Hematopoietic multipotent progenitor cell treated with erythropoietin and hydrocortisone succinate and interleukin-3 and kit ligand, for 17 days (in vitro differentiated cells): ENCODE results near the gene MMAA.
"Not testable (repeated sequence)": the region's sequence is repeated elsewhere in the genome, so short reads cannot be mapped to it uniquely, and the experiment has no call there.

Experiments used
- DNase-seq: peaks from one replicate; pipeline ENCODE4 v3.0.0-alpha.2; 2015; ENCODE audit warnings: low spot score

MMAA gene

DNA sequence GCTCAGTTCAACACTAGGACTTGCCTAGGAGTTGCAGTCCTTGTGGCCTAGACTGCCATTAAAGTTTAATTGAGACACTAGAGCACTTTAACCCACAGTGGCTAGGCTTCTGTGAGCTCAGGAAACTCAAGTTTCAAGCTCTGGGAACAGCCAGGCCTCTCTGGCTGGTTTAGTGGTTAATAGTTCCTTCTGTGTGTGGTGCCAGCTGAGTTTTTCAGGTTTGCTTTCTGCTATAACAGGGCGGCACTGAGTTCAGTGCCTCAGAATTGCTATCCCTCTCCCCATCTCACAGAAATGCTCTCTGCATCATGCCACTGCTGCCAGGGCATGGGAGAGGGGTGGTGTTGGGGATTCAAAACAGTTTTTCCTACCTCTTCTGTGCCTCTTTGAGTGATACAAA, 15.9 kb downstream of the MMAA start:
- no peak for DNase-seq

DNA sequence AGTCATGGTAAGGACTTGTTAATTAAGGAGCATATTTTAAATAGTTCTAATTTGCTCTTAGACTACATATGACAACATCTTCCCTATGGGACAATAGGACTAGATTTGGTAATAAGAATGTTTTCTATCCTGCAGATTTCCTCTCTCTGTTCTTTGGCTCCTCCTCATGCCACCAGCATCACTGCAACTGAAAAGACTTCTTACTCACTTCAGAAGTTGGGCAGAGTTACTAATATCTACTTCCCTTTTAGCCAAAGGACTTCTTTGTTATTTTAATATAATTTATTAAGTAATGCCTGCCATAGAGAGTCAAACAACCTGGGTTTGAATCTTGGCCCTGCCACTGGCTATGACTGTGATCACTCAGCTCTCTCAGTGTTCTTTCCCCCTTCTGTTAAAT, 16.4 kb downstream of the MMAA start:
- no peak for DNase-seq

DNA sequence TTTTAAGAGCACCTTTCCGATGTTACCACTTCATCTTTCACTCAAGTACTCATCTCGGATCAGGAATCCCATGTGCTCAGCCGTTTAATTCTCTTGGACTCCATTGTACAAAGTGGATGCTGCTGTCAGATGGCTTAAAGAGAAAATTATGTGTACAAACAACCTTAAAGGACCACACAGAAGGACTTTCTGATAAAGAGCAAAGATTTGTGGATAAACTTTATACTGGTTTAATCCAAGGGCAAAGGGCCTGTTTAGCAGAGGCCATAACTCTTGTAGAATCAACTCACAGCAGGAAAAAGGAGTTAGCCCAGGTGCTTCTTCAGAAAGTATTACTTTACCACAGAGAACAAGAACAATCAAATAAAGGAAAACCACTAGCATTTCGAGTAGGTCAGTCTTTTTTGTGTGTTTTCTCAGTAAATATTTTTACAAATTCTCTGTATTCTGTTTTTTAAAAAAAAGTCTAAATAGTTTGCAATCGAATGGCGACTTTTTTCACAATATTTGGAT, 20.1 kb downstream of the MMAA start:
- no peak for DNase-seq

DNA sequence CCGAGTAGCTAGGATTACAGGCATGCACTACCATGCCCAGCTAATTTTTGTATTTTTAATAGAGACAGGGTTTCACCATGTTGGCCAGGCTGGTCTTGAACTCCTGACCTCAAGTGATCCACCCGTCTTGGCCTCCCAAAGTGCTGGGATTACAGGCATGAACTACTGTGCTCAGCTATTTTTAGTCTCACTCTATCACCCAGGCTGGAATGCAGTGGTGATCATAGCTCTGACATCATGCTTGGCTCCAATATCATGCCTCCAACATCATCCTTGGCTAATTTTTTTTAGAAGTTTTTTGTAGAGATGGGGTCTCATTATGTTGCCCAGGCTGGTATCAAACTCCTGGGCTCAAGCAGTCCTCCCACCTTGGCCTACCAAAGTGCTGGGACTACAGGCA, 21.1 kb downstream of the MMAA start:
- not testable (repeated sequence) for DNase-seq

DNA sequence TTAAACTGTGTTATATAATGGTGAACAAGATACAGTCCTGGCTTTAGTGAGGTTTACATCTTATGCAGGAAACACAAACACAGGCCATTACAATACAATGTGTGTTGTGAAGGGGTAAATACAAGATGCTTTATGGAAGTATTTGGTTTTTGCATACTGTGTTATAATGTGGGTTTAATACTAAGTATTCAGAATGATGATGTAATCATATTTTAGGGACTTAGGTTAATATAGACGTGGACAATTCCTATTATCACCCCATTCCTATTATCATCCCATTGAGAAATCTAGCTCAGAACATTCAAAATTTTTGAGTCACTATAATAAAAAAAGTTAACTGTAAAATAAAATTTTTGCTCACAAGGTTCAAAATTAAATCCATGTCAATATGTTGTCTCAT, 24.1 kb downstream of the MMAA start:
- DNase-seq, result no peak

DNA sequence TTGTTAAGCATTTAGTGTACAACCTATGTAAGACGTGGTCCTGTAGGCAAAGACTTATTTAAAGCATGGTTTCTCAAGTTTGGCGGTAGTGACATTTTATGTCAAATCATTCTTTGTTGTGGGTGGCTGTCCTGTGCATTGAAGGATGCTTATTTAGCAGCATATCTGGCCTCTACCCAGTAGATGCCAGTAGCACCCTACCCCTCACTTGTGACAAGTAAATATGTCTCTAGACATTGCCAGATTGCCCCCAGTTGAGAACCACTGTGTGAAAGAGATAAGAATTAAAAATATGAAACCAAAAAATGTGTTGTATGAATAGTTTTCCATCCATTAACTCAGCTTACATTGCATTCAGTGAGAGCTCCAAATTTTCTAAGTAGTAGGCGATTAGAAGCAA, 25.5 kb downstream of the MMAA start:
- no peak for DNase-seq

DNA sequence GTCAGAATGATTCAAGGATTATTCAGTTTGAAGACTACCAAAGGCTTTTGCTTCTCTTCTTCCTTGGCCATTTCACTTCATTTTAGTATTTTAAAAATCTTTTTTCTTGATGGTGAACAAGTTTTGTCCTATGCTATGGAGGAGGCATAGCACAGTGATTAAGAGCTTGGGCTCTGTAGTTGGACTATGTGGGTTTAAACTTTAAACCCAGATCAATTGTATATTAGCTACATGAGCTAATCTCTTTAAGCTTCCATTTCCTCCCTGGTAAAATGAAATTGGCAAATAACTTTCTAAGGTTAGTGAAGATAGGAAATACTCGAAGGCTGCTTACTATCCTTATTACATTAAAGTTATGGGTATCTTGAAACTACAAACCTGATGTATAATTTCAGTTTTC, 37.0 kb downstream of the MMAA start:
- no peak for DNase-seq

DNA sequence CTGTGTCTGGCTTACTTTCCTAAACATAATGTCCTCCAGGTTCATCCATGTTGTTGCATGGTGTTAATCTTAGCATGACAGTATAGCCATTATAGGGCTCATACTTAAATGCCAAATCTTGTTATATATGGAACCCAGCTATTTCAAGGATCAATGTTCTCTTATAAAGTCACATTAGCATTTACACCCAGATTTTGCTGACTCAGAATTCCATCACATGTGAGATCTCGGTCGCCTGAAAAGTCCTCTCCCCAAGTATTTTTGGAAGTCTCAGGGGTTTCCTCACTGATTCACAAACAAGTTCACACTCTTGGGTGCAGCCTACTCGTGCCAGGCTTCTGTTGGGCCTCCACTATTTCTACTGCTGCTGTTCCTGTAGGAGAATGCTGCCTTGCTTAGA, 40.9 kb downstream of the MMAA start:
- no peak for DNase-seq

DNA sequence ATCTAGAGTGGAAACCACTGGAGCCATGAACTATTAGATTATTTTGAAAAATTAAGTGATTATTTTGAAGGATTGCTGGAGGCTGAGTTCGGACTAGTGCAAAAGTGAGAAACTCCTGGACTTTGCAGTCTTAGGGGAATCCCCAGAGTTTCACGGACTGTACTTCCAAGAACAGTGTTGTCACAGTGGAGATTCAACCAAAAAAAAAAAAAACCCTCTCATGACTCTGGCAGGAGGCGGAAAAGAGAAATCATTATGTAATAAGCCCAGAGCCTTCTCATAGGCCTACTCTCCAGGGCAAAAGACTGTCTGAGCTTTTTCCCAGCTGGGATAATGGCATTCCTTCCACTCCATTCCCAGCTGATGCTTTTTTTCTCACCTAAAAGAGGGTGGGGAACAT, 44.0 kb downstream of the MMAA start:
- DNase-seq, result no peak

DNA sequence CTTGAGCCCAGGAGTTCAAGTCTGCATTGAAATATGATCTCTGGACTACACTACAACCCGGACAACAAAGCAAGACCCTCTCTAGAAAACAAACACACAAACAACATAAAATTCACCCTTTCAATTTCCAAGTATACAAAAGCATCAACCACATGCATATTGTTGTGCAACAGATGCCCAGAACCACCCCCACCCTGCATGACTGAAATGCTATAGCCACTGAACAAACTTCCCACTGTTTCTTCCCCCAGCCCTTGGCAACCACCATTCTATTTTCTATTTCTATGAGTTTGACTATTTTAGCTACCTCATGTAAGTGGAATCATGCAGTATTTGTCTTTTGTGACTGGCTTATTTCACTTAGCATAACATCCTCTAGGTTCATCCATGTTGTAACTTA, 46.6 kb downstream of the MMAA start:
- no peak for DNase-seq

DNA sequence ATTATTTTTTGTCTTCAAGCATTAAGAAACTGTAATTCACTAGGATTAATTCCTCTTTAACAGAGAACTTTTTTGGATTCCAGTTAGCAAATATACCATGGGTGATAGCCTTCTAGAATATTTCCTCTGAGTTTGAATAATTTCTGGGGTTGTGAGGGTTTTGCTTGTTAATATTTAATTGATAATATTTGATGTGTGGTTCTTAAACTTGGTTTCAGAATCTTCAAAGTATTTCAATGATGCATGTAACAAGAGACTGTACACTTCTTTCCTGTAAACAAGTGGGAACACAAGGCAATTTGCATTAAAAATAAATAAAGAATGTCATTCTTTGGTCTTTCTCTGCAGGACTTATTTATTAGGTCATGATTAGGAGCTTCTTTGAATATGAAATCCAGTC, 51.2 kb downstream of the MMAA start:
- no peak for DNase-seq

DNA sequence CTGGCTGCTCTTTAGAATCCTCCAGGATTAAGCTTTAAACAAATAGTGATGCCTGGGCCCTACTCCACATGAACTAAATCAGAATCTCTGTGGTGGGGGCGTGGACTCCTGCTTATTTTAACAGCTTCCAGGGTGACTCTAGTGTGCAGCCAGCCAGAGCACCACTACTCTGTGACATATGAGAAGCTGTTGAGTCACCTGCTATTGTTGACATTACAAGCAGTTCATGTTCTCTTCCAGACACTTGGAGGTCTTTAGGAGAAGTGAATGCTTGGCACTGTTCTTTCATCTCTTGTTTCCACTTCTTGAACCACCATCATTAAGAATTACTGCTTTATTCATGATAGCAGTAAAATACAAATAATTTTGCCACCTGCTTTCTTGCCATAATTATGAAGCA, 60.3 kb downstream of the MMAA start:
- DNase-seq, result no peak

DNA sequence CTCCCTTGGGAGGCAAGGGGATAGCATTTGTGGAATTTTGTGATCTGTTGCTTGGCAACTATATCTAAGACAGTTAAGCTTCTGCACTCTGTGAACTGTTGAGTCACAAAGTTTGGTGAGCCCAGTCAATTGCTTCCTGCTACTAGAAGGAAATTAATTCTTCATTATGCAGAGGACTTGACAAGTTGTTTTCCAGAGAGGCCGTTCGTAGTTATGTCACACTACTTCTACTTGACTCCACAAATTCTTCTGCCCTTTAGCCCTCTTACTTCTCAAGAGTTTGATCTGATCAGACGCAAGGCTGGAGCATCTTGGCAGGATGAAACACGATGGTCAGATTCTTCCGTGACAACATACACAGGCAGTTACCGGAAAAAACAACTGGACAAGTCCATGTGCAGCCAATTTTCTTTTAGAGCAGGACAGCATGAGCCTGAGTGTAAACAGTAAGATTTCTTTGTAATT, 60.8 kb downstream of the MMAA start, which contains the start of gene C4orf51:
C4orf51 (plus strand) TSS at position 156 of the 465 bp plus-strand sequence; CDS start at position 214, 58 bp downstream.
- no peak for DNase-seq

DNA sequence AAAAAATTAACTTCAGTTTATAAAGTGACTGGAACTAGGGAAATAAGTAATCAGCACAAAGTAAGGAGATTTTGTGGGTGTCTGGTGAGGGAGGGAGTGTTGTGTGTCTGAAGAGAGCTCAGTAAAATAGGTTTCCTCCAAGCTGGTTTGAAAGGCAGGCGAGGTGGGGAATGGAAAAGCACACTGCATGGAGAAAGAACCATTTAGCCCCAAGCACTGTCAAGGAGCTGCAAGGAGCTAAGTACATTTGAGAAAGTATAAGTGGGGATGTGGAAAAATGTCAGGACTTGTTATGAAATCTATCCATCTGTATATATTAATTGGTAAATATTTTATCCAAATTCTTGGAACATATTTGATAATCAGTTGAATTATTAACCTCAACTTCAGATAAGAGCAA, 61.7 kb downstream of the MMAA start:
- no peak for DNase-seq

DNA sequence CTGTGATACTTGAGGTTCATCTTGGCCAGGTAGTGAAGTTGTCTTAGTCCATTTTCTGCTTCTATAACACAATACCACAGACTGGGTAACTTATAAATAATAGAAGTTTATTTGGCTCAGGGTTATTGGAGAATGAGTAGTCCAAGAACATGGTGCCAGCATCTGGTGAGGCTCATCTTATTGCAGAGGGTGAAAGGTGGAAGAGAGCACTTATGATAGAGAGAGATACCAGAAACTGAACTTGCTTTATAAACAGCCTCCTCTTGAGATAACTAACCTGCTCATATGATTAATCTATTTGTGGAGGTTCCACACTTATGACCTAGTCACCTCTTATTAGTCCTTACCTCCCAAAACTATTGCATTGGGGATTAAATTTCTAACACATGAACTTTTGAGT, 62.3 kb downstream of the MMAA start:
- DNase-seq, result no peak

DNA sequence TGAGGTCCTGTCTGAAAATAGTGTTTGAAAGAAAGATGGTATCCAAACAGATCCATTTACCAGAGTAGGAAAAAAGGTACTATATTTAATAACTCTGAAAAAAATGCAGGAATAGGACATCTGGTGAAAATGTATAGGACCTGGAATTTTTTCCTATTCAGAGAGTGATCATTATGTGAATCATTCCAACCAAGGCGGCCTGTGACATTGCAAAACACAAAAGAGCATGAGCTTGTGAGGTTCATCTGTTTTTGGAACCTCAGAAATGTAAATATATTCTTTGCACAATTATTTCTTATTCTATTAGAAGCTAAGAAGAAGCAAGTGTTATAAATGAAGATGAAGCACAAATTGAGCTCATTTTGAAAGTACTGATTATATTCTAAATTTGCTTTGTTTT, 62.8 kb downstream of the MMAA start:
- DNase-seq, result no peak

DNA sequence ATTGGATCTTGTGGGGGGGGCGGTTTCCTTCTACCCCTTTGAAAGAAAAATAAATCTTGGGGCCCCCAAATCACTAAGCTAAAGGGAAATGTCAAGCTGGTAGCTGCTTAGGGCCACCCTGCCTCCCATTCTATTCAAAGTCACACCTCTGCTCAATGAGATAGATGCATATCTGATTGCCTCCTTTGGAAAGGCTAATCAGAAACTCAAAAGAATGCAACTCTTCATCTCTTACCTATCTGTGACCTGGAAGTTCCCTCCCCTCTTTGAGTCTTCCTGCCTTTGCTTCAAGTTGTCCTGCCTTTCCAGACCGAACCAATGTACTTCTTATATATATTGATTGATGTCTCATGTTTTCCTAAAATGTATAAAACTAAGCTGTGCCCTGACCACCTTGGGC, 67.8 kb downstream of the MMAA start:
- no peak for DNase-seq

DNA sequence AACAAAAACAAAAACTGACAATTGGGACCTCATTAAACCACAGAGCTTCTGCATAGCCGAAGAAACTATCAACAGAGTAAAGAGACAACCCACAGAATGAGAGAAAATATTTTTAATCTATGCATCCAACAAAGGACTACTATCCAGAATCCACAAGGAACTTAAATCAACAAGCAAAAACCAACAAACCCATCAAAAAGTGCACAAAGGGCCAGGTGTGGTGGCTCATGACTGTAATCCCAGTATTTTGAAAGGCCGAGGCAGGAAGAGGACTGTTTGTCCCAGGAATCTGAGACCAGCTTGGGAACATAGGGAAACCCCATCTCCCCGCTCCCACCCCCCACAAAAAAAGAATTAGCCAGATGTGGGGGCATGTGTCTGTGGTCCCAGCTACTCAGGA, 71.4 kb downstream of the MMAA start:
- no peak for DNase-seq

DNA sequence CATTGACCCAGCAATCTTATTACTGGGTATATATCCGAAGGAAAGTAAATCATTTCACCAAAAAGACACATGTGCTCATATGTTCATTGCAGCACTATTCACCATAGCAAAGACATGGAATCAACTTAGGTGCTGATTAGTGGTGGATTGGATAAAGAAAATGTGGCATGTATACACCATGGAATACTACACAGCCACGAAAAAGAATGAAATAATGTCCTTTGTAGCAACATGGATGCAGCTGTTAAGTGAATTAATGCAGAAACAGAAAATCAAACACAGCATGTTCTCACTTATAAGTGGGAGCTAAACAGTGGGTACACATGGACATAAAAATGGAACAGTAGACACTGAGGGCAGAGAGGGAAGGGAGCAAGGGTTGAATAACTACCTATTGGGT, 72.2 kb downstream of the MMAA start:
- not testable (repeated sequence) for DNase-seq

DNA sequence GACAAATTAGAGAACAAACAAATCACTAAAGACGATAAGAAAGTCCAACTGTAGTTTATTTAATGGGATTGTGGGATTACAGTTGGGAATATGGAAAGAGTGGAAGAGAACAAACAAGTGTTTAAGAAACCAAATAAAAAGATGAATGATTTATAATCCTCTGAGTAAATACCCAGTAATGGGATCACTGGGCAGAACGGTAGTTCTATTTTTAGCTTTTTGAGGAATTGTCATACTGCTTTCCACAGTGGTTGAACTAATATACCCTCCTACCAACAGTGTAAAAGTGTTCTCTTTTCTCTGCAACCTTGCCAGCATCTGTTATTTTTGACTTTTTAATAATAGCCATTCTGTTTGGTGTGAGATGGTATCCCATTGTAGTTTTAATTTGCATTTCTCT, 75.7 kb downstream of the MMAA start:
- no peak for DNase-seq

DNA sequence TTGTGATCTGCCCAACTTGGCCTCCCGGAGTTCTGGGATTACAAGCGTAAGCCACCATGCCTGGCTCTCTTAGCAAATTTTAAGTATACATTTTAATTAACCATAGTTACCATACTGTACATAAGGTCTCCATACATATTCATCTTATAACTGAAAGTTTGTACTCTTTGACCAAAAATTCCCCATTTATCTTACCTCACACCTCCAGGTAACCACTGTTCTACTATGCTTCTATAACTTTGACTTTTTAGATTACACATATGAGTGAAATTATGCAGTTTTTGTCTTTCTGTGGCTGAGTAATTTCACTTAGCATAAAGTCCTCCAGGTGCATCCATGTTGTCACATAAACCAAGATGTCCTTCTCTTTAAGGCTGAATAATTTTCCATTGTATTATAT, 78.1 kb downstream of the MMAA start:
- no peak for DNase-seq

DNA sequence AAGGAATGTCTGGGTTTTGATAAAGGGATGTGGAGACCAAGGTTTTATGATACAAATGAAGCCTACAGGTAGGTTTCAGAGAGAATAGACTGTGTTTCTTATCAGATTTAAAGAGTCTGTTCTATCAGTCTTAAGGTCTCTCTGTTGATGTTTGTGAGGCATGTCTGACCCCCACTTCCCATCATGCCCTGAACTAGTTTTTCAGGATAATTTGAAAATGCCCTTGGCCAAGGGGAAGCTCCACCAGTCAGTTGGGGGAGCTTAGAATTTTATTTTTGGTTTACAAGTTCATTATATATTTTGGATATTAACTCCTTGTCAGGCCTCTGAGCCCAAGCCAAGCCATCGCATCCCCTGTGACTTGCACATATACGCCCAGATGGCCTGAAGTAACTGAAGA, 79.3 kb downstream of the MMAA start:
- DNase-seq, result no peak

DNA sequence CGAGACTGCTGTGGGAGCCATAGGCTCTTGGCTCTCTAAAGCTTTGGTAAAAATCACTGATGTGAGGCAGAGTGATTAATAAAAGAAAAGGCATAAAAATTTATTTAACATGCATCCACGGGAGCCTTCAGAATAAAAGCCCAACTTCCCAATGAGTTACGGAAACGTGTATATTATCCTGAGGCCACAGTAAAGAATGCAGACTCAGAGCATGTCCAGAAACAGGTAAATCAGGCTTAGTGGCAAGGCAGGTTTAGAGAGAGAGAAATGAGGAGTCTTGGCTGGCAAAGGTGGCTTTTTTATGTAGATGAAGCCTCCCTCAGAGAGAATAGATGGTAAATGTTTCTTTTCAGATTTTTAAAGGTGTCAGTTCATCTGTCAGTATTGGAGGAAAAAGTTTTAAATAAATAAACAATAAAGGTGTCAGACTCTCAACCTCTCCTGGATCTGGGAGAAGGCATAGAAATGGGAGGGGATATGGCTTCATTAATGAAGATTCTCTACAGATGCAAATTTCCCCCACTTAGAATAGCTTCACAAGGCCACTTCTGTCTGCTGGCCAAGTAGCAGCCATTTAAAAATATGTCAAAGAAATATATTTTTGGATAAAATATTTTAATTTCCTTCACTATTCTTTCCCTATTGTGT, 84.8 kb downstream of the MMAA start:
- no peak for DNase-seq

DNA sequence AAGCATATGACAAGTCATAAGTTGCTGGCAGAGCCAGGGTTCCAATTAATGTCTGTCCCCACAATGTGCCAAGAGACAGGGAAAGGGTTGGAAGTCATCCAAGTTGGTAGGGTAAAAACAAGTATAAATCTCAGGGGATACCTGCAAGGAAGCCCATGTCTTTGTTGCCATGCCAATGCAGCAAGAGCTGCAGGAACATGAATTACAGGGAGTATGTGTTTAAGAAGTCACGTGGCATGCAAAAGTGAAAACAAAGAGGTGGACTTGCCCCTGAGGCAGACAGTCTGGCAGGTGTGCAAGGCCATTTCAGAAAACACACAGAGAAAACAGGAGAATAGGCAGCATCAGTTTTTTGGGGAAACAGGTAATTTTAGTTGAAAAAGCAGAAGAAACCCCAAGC, 90.2 kb downstream of the MMAA start:
- no peak for DNase-seq
